Cardiac septum (tissue), 1 donor: Measurements from ENCODE around the gene GPR158. TPM values are rescaled to one million over a fixed set of nuclear protein-coding genes. Genes with fewer than 3 reads are reported as not detected.

ENCODE experiments used
- DNase-seq: peaks from one replicate; pipeline ENCODE4 v3.0.0-alpha.2; 2020; ENCODE audit warnings: low spot score
- intact Hi-C: fragments of 100-400 bp; cut with DNase I; formaldehyde crosslinking; loops from one replicate; pipeline ENCODE4 v1.14.0; 2022
- total RNA-seq: library from RNA; stranded (reverse); fragmentation: NEBNext Ultra II Directional; extraction: Animal tissue kit (Norgen Biotek cat#: 25700); gene quantifications from one replicate; pipeline ENCODE4 v1.2.1, GENCODE V29; 2021
- donor health status: DM: no; HTN: no; CAD: no.

GPR158 gene
- total RNA-seq, 1 donor from 2014 or later, result 0.05 TPM

DNA sequence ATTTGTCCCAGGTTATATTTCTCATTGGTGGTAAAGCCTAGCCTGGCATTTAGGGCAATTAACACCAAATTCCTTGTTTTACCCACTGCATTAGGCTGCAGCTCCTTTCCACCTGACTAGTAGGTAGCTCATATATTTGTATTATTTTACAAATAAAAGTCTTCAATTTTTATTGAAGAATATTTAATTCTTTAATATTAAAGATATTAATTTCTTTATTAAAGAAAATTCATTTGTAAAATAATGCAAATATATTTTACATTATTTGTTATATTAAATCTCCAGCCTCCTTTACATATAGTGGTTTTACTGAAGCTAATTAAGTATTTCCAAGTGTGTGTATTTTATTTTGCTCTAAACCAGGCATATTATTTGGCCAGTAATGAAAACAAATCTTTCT lies 361.2 kb downstream of the GPR158 start:
- no peak for DNase-seq

GRCh38 chr10:25547382-25547781 lies 372.6 kb downstream of the GPR158 start:
- intact Hi-C loops, result no loop called here
- no peak for DNase-seq

More for the DNA sequence above, 361.2 kb downstream of the GPR158 start:
- intact Hi-C loops, result no loop called here

GRCh38 chr10:25552283-25552919 lies 377.6 kb downstream of the GPR158 start:
- no peak for DNase-seq
- intact Hi-C loops, result no loop called here

GRCh38 chr10:25555865-25556264 lies 381.1 kb downstream of the GPR158 start:
- intact Hi-C loops, result no loop called here
- DNase-seq, result no peak

- intact Hi-C loops, result no loop called here
- no peak for DNase-seq
Measured at GRCh38 chr10:25556457-25556856, 381.7 kb downstream of the GPR158 start.

GRCh38 chr10:25557136-25557535 lies 382.3 kb downstream of the GPR158 start:
- intact Hi-C loops, result no loop called here
- no peak for DNase-seq

DNA sequence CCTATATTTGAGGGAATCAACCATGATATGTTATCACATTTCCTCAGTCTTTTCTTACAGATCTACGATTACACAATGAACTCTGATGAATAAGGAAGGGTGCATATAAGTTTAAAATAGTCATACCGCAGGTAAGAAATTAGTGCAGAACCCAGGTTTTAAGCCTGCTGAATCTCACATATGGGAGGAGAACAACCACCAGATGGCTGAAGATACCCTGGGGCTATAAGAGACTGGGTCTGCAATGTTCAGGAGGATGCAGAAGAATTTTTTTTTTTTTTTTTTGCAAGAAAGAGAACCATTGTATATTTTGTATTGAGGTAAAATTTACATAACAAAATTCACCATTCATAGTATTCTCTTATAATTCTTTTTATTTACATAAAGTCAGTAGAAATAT lies 387.0 kb downstream of the GPR158 start:
- DNase-seq, result no peak
- intact Hi-C loops, result no loop called here

- intact Hi-C loops, result no loop called here
- DNase-seq, result no peak
Measured at GRCh38 chr10:25562547-25562946, 387.7 kb downstream of the GPR158 start.

DNA sequence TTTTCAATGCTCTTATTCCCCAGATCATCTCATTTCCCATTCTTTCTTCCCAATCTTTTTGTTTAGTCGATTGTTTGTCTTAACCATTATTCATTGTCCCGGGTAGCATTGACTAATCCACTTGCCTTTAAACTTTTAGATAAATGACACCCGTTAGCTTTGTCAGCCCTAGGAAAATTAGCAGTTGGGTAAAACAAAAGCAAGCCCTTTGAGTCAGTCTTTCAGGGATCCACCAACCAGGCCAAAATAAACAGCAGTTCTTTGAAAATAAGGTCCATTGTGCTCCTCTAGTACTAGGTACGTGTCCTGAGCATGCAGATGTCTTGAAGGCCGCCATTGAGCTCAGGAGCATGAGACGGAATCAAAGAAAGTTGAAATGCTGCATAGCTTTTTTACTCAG lies 389.6 kb downstream of the GPR158 start:
- intact Hi-C loops, result no loop called here

DNA sequence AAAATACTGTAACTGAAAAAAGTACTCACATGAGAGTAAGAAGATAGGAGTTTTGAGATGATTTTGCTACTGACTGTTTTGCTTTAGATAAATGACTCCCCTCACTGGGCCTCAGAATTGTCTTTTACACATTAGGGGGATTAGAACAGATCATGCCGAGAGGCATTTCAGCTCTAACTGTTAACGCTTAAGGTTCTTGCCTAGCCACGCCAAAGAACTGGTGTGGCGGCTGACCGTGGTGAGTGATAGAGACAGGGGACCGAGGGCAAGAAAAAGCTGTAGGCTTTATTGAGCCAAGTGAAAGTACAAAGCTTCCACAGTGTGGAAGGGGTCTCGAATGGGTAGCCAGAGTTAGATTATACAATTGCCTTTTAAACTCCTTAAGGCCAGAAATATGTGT lies 390.8 kb downstream of the GPR158 start:
- intact Hi-C loops, result no loop called here
- no peak for DNase-seq

More for the DNA sequence above, 389.6 kb downstream of the GPR158 start:
- DNase-seq, result no peak

DNA sequence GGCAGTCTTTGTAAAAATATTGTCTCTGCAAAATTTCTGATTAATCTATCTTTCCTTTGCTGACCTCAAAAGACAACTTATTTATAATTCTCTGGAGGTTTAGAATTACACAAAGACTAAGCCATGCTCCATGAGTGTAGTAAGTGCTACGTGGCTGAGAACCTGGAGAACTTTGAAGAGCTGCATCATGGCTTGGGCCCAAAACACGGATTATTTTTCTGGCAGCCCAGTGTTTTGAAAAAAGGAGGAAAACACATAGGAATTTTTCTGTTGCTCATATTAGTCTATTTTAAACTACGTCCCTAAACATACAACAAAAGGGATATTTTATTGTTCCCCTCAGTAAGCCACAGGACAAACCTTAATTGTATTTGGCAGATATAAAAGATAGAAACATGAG lies 398.5 kb downstream of the GPR158 start:
- no peak for DNase-seq

GRCh38 chr10:25575343-25575742 lies 400.5 kb downstream of the GPR158 start:
- intact Hi-C loops, result no loop called here

More for the DNA sequence above, 398.5 kb downstream of the GPR158 start:
- intact Hi-C loops, result no loop called here

GRCh38 chr10:25578061-25578460 lies 403.3 kb downstream of the GPR158 start:
- DNase-seq, result no peak
- intact Hi-C loops, result no loop called here

More at GRCh38 chr10:25575343-25575742, 400.5 kb downstream of the GPR158 start:
- DNase-seq, result no peak

GRCh38 chr10:25582961-25583360 lies 408.2 kb downstream of the GPR158 start:
- no peak for DNase-seq
- intact Hi-C loops, result no loop called here

DNA sequence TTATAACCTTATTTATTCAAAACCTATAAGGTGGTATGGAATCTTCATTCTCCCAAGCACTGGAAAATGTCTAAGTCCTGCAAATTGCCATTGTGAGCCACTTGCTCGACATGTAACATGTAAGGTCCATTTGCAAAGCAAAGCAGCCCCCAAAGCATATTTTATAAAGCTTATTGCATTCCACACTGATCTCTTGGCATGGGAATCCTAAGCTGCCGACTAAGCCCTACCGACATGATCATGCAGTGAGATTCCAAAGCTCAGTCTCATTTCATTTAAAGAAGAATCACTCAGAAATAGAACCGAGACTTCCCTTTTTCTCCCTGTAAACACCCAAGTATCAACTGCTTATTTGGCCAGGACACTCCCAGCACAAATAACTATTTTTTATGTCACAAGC lies 425.9 kb downstream of the GPR158 start:
- no peak for DNase-seq
- intact Hi-C loops, result no loop called here

GRCh38 chr10:25604591-25604990 lies 429.8 kb downstream of the GPR158 start:
- intact Hi-C loops, result no loop called here
- no peak for DNase-seq

DNA sequence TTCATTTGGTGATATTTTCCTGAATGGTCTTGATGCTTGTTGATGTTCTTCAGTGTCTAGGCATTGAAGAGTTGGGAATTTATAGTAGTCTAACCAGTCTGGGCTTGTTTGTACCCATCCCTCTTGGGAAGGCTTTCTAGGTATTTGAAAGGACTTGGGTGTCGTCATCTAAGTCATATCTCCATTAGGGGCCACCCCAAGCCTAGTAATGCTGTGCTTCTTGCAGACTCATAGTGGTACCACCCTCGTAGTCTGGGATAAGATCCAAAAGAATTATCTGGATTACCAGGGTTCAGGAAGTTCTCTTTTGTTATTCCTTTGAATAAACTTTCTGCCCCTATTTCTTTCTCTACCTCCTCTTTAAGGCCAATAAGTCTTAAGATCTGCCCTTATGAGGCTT lies 439.9 kb downstream of the GPR158 start:
- intact Hi-C loops, result no loop called here
- no peak for DNase-seq

- no peak for DNase-seq
- intact Hi-C loops, result no loop called here
Measured at GRCh38 chr10:25615926-25616325, 441.1 kb downstream of the GPR158 start.

DNA sequence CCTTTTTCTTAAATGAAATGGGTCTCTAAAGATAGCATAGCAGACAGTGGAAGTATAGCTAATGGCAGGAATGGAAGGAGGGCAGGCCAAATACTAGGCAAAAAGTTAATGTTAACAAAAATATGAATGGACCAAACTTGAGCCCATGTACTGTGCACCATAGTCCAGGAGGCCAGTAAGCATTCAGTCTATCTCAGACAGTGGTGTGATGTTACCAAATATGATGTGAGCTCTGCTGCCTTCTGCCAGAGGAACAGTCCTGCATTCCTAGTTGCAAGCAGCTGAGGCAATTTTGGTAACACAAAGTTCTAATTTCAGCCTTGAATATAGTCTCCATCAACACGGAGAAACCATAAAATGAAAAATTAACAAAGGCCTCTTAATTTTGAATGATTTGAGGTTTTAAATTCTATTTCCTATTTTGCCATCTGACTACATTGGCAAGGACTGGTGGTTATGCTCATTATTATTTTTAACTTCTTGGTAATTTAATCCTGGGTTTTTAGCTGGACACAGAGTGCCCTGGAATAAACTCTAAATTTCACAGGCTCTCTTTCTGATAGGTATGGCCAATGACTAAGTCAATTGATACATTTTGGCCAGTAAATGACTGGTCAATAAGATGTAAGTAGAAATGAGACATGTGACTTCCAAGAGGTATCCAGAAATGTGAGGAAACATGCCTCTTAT lies 442.2 kb downstream of the GPR158 start:
- intact Hi-C loops, result no loop called here
- no peak for DNase-seq

DNA sequence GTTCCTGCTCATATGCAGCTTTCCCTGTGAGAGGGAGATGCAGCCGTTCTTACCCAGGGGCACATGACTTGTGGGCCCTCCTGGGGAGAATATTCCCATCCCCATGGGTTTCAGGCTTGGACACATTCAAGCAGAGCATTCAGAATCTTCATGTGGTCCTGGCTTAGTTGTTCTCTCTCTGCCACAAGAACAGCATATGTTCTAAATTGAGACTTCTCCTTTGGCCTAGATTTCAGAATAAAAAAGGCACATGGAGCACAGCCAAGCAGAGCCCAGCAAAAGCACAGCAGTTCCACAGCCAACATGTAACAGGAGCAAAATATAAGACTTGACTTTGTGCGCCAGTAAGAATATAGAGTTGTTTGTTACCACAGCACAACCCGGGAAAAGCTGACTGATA lies 452.8 kb downstream of the GPR158 start:
- DNase-seq, result no peak
- intact Hi-C loops, result no loop called here

DNA sequence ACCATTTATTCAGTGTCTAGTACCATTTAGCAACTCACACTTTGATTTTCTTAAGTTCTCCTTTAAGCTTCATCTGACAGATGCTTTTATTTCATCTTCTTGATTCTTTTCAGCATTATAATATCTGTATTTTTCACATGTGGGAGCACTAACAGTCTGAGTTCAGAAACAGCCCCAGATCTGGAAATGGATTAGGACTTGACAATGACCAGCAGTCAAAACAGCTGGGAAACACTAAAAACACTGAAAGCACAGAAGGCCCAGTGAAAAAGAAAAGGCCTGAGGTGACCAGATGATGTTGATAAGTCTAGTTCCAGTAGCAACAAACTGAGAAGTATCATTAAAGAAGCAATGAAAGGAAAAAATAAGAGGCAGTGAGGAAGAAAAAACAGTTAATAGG lies 454.5 kb downstream of the GPR158 start:
- intact Hi-C loops, result no loop called here
- DNase-seq, result no peak
